Nephron (organoid): ENCODE data around the gene MBNL1.
A peak's percentile ranks its signal among the peaks of the same experiment; 100 is the strongest.

ENCODE experiments used
- H3K27ac Mint-ChIP-seq, 3 experiments: 2 replicates each; pipeline ENCODE4 v1.8.0; 2020; ENCODE audit warnings: mixed read lengths in 3 of 3, mild to moderate bottlenecking in 2 of 3, moderate library complexity in 1 of 3
- H3K27me3 Mint-ChIP-seq: 2 replicates; pipeline ENCODE4 v1.8.0; 2021; ENCODE audit warnings: low read depth, mild to moderate bottlenecking, moderate library complexity, mixed read lengths
- H3K36me3 Mint-ChIP-seq: 2 replicates; pipeline ENCODE4 v1.8.0; 2020; ENCODE audit warnings: low read depth, mixed read lengths
- H3K4me1 Mint-ChIP-seq: 2 replicates; pipeline ENCODE4 v1.8.0; 2020; ENCODE audit warnings: mixed read lengths
- H3K4me3 Mint-ChIP-seq, 3 experiments: 2 replicates each; pipeline ENCODE4 v1.8.0; 2020; ENCODE audit warnings: mild to moderate bottlenecking in 3 of 3, mixed read lengths in 3 of 3, moderate library complexity in 2 of 3
- H3K9me3 Mint-ChIP-seq: 2 replicates; pipeline ENCODE4 v1.8.0; 2020; ENCODE audit warnings: mixed read lengths
- CTCF ChIP-seq, 3 experiments: fragments of 200-600 bp; sonication (generic); IDR thresholded peaks; one replicate each; pipeline ENCODE4 v1.5.0; 2021; ENCODE audit warnings: antibody characterized with exemption in 3 of 3; ENCODE audit not compliant: unreplicated experiment in 3 of 3

The MBNL1 gene

DNA sequence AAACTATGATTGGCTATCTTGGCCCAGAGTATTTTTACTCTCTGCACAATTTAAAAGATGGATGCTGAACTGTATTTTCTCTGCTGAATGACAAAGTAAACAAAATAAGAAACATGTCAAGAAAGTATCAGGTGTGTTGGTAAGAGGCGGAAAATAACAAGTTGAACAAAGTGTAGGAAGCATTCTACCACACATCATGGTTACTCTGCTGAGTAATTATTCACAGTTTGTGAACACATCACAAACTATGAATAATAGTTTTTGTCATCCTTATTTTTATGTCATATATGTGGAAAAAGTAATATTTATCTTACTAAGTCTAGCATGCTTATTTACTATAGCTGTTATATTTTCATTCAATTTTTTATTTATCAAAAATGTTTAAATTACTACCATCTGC is 229.2 kb downstream of the MBNL1 start:
- Mint-ChIP-seq H3K27ac (no peak overlapping the region), H3K4me1 (peaks cover 4% of the 10 kb centered on the region), H3K4me3 (no peak overlapping the region), H3K36me3 (no peaks in the 10 kb centered on the region), H3K9me3 (peaks cover 4% of the 10 kb centered on the region), H3K27me3 (peaks cover 3% of the 10 kb centered on the region)
- no peak for TF ChIP-seq CTCF (IDR thresholded peaks at IDR 0.05; ENCODE audit: unreplicated experiment in 3 of 3)

GRCh38 chr3:152499791-152500385 is 231.2 kb downstream of the MBNL1 start:
- TF ChIP-seq CTCF (IDR thresholded peaks at IDR 0.05; ENCODE audit: unreplicated experiment in 3 of 3) = no peak
- Mint-ChIP-seq H3K4me3 (no peak overlapping the region), H3K9me3 (peaks cover 9% of the 10 kb centered on the region), H3K4me1 (peaks cover 4% of the 10 kb centered on the region), H3K27me3 (peaks cover 3% of the 10 kb centered on the region), H3K36me3 (no peaks in the 10 kb centered on the region), H3K27ac (no peak overlapping the region)

DNA sequence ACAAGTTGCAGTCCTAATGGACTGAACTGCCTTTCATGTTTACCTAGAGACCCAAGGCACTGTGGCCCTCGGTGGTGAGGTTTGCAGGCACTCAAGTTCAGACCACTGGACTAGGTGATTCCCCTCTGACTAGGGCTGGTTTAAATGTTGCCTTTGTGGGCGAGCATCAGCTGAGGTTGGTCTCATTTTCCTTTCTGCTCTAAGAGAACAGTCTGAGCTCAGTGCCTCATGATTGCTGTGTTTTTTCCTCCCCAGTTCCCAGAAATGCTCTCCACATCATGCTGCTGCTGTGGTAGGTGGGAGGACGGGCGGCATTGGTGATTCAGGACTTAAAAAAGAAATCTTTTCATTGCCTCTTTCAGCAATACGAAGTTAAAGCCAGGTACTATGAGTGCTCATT is 237.2 kb downstream of the MBNL1 start:
- H3K27me3 Mint-ChIP-seq = peaks cover 3% of the 10 kb centered on the region
- H3K4me1 Mint-ChIP-seq = no peaks in the 10 kb centered on the region
- no peak overlapping the region for H3K27ac Mint-ChIP-seq
- peaks cover 9% of the 10 kb centered on the region for H3K9me3 Mint-ChIP-seq
- no peaks in the 10 kb centered on the region for H3K36me3 Mint-ChIP-seq
- no peak for TF ChIP-seq CTCF (IDR thresholded peaks at IDR 0.05; ENCODE audit: unreplicated experiment in 3 of 3)
- H3K4me3 Mint-ChIP-seq = no peak overlapping the region

DNA sequence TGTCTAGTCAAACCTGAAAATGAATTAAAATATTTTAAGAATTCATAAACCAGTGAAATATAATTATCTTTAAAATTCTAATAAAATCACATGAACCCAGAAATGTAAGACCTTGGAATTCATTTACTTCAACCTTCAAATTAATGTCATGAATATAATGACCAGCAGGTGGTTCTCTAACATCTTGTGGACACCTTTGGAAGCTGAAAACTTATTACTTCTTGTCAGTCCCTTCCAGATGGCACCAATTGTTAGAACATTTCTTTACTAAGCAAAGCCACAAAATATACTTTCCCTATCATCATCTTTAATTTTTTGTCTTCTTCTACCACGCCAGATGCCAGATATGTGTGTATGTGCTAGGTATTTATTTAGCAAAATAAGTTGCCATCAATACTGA is 240.0 kb downstream of the MBNL1 start:
- Mint-ChIP-seq H3K4me1 (no peaks in the 10 kb centered on the region), H3K4me3 (no peak overlapping the region), H3K9me3 (peaks cover 4% of the 10 kb centered on the region), H3K27ac (no peak overlapping the region), H3K27me3 (no peaks in the 10 kb centered on the region), H3K36me3 (no peaks in the 10 kb centered on the region)
- peak; percentile 18 to 32 (median 31) for TF ChIP-seq CTCF (IDR thresholded peaks at IDR 0.05; ENCODE audit: unreplicated experiment in 3 of 3)

GRCh38 chr3:152511904-152512303 is 243.2 kb downstream of the MBNL1 start:
- H3K4me3 Mint-ChIP-seq = no peak overlapping the region
- no peak for TF ChIP-seq CTCF (IDR thresholded peaks at IDR 0.05; ENCODE audit: unreplicated experiment in 3 of 3)
- no peaks in the 10 kb centered on the region for H3K36me3 Mint-ChIP-seq
- no peaks in the 10 kb centered on the region for H3K27me3 Mint-ChIP-seq
- H3K27ac Mint-ChIP-seq = no peak overlapping the region
- no peaks in the 10 kb centered on the region for H3K4me1 Mint-ChIP-seq
- no peaks in the 10 kb centered on the region for H3K9me3 Mint-ChIP-seq

DNA sequence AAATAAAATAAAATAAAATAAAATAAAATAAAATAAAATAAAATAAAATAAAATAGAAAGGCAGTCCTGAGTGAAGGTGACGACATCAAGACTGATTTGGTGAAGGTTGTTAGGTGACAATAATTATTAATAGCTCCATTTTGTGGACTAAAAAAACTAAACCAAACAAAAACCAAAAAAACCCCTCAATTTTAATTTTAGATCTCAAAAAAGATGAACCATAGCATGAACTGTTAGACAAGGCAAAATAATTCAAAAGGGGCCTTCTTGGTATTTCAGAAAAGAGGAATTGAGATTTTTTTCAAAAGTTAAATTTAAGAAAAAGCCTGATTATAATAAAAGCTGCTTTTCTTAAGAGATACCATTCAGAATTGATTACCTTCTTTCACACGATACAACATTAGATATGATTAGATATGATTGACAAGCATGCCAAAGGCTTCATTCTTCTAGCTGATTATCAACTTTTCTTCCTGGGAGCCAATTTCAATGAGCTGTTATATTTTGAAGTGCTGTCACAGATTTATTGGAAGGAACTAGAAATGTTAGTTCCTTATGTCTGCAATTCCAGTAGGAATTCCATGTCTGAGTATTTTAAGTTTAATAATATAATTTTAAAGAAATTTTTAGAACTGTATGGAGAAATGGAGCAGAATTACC is 244.7 kb downstream of the MBNL1 start:
- no peak for TF ChIP-seq CTCF (IDR thresholded peaks at IDR 0.05; ENCODE audit: unreplicated experiment in 3 of 3)
- no peak overlapping the region for H3K4me3 Mint-ChIP-seq
- H3K4me1 Mint-ChIP-seq = no peaks in the 10 kb centered on the region
- H3K27ac Mint-ChIP-seq = no peak overlapping the region
- H3K9me3 Mint-ChIP-seq = no peaks in the 10 kb centered on the region
- no peaks in the 10 kb centered on the region for H3K27me3 Mint-ChIP-seq
- H3K36me3 Mint-ChIP-seq = no peaks in the 10 kb centered on the region
